C4-2B (cell line): ENCODE data around the gene POPDC2.

Experiments used
- H3K27ac ChIP-seq: fragments of 450-650 bp; 2 replicates; pipeline ENCODE4 v1.5.1; 2017
- CTCF ChIP-seq: fragments of 450-650 bp; conservative IDR thresholded peaks from 2 replicates; pipeline ENCODE4 v1.5.1; 2017; ENCODE audit warnings: mild to moderate bottlenecking
- ZFX ChIP-seq: fragments of 450-650 bp; IDR thresholded peaks from 2 replicates; pipeline ENCODE4 v1.6.1; 2017

Gene POPDC2

GRCh38 chr3:119604878-119605277 lies 55.5 kb downstream of the POPDC2 start:
- TF ChIP-seq CTCF, result no peak
- TF ChIP-seq ZFX, result no peak

GRCh38 chr3:119602676-119603075 lies 57.7 kb downstream of the POPDC2 start:
- TF ChIP-seq ZFX, result no peak
- peak overlapping the region; percentile 77; the same call in 1 of the 2 replicates for H3K27ac ChIP-seq

More at GRCh38 chr3:119604878-119605277, 55.5 kb downstream of the POPDC2 start:
- no peak overlapping the region for H3K27ac ChIP-seq

GRCh38 chr3:119601154-119601553 lies 59.2 kb downstream of the POPDC2 start:
- H3K27ac ChIP-seq, result peak overlapping the region; percentile 1; the same call in 1 of the 2 replicates
- TF ChIP-seq CTCF (no peak), ZFX (no peak)

GRCh38 chr3:119600732-119601131 lies 59.7 kb downstream of the POPDC2 start:
- peak overlapping the region; percentile 1; the same call in 1 of the 2 replicates for H3K27ac ChIP-seq
- TF ChIP-seq CTCF (no peak), ZFX (no peak)

GRCh38 chr3:119599558-119600174 lies 60.7 kb downstream of the POPDC2 start:
- H3K27ac ChIP-seq, result no peak overlapping the region
- TF ChIP-seq CTCF (no peak), ZFX (no peak)

GRCh38 chr3:119598410-119599098 lies 61.8 kb downstream of the POPDC2 start:
- TF ChIP-seq ZFX (no peak), CTCF (no peak)
- H3K27ac ChIP-seq, result no peak overlapping the region

GRCh38 chr3:119597548-119598288 lies 62.7 kb downstream of the POPDC2 start, which contains the start of gene PLA1A:
Gene PLA1A, plus strand, starts transcription at chr3:119597885. Its CDS starts 29 bp downstream, at chr3:119597914.
- H3K27ac ChIP-seq, result no peak within 1 kb of the TSS
- no peak for TF ChIP-seq CTCF
- no peak for TF ChIP-seq ZFX
